HG03045 (cell line): ENCODE data around the gene PBX3.
"Not testable (repeated sequence)": the region's sequence is repeated elsewhere in the genome, so short reads cannot be mapped to it uniquely, and the experiment has no call there.

Experiments used
- ATAC-seq: cut with Tn5 transposase; IDR thresholded peaks from one replicate; pipeline ENCODE4 v1.9.1; 2021; ENCODE audit warnings: mild to moderate bottlenecking, moderate library complexity; ENCODE audit not compliant: unreplicated experiment

The PBX3 gene

DNA sequence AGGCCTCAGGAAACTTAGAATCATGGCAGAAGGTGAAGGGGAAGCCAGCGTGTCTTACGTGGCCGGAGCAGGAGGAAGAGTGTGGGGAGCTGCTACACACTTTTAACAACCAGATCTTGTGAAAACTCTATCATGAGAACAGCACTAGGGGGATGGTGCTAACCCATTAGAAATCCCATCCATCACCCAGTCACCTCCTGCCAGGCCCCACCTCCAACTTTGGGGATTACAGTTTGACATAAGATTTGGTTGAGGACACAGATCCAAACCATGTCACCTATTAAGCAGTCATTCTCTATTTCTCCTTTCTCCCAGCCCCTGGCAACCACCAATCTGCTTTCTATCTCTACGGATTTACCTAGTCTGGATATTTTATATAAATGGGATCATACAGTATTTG lies 26.9 kb downstream of the PBX3 start:
- no peak for ATAC-seq

DNA sequence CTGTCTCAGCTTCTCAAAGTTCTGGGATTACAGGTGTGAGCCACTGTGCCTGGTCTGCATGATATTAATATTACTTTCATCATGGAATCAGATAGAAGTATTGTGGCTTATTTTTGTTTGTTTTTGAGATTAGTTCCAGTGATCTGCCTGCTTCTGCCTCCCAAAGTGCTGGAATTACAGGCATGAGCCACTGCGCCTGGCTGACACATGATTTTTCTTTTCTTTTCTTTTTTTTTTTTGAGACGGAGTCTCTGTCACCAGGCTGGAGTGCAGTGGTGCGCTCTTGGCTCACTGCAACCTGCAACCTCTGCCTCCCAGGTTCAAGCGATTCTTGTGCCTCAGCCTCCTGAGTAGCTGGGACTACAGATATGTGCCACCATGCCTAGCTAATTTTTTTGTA lies 29.6 kb downstream of the PBX3 start:
- not testable (repeated sequence) for ATAC-seq

DNA sequence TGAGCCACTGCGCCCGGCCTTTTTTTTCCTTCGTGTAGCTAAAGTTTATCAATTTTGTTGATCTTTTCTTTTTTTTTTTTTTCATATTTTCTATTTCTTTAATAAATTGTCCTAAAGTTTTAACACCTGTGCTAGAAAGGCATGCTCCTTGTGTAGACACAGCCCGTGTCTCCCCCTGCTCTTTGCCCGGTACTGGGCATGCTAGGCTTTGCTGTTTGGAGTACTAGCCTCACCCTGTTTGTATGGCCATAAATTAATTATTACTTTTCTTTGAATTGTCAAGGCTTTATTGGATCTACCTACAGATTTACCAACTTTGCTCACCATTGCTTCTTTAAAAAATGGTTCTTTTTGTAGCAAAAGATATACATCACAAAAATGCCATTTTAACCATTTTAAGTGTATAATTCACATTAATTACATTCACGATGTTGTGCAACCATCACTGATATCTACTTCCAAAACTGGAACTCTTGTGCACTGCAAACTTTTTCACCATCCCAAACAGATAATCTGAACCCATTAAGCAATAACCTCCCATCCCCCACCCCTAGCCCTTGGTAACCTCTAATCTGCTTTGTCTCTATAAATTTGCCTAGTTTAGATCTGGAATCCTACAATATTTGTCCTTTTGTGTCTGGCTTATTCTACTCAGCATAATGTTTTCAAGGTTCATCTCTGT lies 31.5 kb downstream of the PBX3 start:
- ATAC-seq = not testable (repeated sequence)

DNA sequence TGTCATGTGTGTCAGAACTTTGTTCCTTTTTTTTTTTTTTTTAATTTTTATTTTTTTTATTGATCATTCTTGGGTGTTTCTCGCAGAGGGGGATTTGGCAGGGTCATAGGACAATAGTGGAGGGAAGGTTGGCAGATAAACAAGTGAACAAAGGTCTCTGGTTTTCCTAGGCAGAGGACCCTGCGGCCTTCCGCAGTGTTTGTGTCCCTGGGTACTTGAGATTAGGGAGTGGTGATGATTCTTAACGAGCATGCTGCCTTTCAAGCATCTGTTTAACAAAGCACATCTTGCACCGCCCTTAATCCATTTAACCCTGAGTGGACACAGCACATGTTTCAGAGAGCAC lies 32.0 kb downstream of the PBX3 start:
- ATAC-seq = not testable (repeated sequence)

DNA sequence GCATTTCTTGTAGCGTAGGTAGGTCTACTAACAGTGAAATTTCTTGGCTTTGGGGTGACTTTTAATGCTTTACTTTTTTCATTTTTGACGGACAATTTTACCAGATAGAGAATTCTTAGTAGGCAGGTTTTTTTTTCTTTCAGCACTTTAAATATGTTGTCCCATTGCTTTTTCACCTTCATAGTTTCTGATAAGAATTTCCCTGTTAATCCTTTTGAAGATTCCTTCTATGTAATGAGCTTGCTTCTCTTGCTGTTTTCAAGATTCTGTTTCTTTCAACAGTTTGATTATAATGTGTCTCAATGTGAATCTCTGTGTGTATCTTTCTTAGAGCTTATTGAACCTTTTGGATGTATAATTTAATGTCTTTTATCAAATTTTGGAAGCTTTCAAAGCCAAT lies 35.5 kb downstream of the PBX3 start:
- ATAC-seq = no peak

DNA sequence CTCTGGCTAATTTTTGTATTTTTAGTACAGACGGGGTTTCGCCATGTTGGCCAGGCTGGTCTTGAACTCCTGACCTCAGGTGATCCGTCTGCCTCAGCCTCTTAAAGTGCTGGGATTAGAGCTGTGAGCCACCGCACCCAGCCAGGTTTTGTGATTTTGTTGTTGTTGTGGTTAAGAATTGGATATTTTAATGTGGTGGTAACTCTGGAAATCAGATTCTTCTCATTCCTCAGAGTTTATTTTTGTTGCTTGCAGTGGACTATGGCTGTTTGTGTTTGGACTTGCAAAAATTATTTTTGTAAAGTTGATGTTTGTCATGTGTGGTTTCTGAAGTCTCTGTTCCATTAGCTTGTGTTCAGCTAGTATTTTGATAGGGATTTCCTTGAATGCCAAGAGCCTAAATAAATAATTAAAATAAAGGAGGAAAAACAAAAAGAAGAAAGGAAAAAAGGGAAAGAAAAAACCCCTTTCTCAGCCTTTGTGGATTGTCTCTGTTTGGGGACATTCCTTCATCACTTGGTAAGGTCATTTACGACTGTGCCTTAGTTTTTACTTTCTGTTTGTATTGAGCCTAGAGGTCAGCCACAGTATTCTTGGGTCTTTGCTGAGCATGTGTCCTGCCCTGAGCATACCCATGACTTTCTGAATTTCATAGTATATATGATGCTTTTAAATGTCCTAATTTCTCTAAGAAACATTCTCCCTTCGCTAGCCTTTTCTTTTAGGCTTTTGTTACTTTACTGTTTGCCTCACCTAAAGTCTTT lies 37.3 kb downstream of the PBX3 start:
- ATAC-seq = no peak

DNA sequence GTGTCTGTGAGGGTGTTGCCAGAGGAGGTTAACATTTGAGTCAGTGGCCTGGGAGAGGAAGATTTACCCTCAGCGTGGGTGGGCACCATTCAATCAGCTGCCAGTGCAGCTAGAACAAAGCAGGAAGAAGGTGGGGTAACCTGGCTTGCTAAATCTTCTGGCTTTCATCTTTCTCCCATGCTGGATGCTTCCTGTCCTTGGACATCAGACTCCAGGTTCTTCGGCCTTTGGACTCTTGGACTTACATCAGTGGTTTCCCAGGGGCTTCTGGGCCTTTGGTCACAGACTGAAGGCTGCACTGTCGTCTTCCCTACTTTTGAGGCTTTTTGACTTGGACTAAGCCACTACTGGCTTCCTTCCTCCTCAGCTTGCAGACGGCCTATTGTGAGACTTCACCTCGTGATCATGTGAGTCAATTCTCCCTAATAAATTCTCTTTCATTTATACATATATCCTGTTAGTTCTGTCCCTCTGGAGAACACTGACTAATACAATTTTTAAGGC lies 38.1 kb downstream of the PBX3 start:
- ATAC-seq = no peak

DNA sequence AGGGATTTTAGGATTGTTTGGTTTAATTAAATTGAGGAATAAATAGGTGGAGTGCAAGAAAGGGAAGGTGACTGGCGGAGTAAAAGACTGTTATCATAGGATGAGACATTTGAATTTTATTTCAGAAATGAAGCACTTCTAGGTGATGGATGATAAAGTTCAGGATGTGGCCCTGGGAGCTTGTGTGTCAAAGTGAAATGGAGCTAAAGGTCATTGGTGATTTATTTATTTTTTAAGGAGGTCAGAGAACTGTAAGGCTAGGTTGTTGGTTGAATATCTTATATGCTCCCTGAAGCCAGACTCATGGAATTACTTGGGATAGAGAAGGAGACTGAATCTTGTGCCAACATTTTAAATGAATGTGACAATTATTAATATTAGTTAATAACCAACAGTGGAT lies 40.5 kb downstream of the PBX3 start:
- ATAC-seq = no peak

DNA sequence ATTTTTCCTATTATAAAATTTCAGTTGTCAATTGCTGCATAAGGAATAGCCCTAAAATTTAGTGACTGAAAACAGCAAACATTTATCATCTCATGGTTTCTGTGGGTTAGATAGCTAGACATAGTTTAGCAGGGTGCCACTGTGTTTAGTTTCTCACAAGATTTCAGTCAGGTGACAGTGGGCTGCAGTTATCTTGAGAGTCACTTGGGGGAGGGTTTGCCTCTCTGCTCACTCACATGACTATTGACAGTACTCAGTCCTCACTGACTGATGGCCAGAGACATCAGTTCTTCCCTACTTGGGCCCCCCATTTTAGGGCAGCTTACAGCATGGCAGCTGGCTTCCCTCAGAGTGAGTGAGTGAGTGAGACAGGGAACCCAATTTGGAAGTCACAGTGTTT lies 42.0 kb downstream of the PBX3 start:
- no peak for ATAC-seq

DNA sequence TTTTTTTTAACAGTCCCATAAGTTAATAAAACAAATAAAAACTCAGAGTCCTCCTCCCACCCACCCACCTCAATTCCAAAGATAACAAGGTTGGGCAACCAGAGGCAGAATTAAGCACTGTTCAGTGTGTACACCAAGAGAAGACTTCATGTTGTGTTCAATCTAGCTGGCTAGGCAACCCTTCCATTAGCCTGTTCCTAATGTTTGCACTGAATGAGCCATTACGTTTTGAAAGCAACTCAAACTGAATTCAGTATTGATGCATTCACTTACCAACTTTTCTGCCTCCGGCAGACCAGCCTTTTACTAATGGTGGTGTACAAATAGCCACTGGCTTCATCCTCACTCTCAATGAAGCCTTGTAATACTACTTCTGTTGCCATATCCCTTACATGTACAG lies 47.5 kb downstream of the PBX3 start:
- no peak for ATAC-seq

DNA sequence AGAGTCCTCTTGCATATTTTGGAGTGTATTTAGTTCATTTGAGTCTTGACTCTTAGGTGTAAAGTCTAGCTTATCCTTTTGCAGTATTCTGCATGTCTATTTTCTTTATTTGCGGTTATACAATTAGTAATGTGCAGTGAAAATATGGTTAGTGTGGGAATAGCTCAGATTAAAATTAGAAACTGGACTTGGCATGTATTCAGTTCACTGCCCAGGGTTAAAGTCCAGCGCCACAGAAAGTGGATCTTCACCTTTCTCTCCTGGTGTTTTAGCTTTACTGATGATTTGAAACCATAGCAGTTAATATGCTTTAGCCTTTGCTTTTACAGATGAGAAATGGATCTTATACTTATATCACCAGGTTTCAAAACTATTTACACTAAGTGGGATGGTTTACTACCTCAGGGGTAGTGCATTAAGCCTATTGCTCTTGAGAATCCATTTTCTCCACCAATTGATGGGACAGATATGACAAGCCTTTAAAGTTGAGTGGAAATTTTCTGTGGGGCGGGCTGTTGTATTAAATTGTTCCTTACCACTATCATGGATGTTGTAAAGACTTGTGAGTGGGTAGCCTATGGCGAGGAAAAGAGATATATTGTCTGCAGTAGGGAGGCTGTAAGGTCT lies 48.9 kb downstream of the PBX3 start:
- no peak for ATAC-seq

DNA sequence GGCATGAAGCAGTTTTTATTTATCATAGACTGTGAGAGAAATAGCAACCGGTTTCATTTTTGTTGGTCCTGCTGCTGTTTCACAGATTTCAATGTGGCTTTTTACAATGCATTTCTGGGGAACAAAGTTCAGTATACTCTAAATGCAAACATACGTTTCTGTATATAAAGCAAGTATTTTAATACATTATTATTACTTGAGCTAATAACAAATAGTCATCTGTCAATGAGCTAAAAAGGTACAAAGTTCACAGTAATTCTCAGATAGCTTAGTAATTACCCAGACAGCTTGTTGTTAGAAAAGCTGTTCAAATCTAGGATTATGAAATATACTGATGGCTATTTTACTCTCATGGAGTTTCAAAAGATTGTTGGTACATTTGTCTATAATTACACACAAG lies 50.8 kb downstream of the PBX3 start:
- ATAC-seq = no peak

DNA sequence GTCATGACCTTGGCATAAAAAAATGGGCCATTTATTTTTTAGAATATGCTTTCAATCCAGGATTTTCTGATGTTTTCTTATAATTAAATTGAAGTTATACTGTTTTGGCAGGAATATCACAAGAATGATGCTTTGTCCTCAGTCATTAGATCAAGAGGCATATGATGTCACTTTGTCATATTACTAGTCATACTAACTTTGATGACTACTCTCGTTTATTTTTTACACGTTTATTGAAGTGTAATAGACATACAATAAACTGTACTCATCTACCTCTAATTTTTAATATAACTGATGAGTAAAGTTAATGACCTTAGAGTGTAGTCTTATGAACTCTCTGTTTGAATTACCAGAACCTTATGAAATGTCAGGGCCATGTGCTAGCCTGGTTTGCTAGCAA lies 56.4 kb downstream of the PBX3 start:
- no peak for ATAC-seq

DNA sequence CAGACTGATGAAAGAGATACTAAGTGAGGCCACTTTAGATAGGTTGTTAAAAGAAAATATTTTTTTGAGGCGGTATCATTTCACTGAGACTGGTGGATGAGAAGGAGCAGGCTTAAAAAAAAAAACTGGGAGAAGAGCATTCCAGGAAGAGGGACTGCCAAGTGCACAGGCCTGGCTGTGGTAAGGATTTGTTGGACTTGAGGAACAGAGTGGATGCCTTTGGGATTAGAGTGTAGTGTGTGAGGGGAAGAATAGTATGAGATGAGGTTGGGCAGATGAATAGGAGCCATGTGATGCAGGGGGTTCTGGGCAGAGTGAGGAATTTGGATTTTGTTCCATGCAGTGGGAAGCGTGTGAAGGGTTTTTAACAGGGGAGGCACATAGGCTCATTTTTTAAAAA lies 57.9 kb downstream of the PBX3 start:
- no peak for ATAC-seq

DNA sequence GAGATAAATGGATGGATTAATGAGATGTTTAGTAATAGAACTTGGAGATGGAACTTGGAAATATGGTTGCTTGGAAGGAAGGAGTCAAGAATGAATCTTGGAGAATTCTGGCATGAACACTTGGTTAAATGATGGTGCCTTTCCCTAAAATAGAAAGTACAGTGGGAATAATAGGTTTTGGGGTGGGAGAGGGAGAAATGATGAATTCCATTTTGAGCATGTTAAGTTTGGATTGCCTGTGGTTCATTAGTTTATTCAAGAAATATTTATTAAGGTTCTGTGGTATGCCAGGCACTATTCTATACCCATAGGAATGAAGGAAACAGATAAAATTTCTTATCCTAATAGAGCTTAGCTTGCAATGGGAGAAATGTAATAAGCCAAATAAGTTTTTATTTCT lies 58.4 kb downstream of the PBX3 start:
- no peak for ATAC-seq

DNA sequence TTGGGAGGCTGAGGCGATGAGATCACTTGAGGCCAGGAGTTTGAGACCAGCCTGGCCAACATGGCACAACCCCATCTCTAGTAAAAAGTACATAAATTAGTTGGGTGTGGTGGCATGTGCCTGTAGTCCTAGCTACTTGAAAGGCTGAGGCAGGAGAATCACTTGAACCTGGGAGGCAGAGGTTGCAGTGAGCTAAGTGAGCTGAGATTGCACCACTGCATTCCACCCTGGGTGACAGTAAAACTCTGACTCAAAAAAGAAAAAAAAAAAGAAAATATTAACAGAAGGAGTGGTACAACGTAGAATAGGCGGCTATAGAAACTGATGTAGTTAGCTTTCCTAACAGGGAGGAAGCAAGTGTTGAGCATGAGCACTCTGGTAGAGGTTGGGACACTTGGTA lies 59.9 kb downstream of the PBX3 start:
- no peak for ATAC-seq

DNA sequence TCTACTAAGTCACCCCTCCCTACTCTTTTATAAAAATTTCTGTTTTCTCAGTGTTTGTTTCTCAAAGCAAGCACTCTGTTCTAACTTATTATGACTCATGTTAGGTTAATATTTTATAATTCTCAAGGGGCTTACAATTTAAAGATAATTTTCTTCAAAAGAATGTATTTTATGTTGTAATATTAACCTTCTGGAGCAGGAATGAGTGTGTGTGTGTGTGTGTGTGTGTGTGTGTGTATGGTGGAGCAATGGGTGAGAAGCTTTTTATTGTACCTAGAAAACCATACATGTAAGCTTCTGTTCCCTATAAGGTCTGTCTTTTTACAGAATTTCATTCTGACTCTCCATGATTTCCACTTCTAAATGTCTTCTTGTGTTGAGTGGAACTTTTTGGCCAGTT lies 63.0 kb downstream of the PBX3 start:
- no peak for ATAC-seq

DNA sequence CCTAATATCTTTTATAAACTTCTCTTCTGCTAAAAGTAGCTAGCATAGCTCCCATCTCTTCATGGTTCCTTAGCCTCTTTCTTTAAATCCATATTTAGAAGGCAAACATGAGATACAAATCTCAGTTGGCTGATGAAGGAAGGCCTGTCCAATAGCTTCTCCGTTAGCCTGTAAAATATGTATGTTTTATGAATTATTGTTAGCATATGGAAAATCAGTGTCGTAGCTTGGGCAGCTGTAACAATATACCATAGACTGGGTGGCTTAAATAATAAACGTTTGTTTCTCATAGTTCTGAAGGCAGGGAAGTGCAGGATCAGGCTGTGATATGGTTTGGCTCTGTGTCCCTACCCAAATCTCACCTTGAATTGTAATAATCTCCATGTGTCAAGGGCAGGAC lies 63.8 kb downstream of the PBX3 start:
- no peak for ATAC-seq

DNA sequence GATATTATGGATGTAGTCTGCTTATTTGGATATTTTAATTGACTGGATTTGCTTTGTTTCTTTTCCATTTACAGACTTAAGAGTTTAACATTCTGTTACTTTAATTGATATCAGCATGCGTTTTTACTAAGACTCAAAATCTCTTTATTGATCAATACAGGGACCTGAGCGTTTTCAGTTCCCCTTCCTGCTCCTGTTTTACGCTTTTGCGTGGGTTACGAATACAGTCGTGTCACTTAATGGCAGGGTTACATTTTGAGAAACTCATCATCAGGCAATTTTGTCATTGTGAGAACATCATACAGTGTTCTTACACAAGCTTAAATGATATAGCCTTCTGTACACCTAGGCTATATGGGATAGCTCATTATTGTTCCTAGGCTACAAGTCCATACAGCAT lies 65.2 kb downstream of the PBX3 start:
- ATAC-seq = no peak

DNA sequence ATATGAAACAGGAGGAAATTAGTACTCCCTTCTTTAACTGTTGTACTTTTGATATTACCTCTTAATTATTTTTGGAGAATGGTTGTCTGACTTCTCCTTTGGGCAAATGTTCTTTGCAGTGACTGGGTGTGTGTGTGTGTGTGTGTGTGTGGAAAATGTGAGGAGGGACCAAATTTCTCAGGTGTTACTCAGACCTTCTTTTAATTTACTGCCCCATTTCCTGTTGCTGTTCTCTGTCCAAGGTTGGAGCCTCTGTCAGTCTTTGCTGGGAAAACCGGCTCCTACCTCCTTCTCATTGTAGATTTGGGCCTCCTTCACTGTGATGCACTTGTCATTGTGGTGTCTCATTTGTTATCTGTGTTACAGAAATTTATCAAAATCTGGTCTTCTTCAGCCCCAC lies 68.4 kb downstream of the PBX3 start:
- no peak for ATAC-seq

DNA sequence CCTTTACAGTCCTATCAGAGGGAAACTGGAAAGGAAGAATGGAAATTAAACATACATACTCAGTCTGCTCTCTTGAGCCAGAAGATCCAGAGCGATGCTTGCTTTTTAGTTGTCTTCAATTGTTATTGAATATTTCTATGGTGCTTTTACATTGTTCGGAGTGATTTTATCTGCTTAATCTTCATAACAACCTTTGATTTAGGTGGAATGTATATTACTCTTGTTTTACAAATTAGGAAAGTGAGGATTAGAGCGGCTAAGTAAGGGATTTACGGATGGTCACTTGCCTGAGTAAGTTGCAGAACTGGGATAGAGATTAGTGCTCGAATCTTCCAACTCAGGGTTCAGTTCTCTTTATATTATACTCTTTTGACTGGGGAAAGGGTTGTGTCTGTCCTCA lies 69.1 kb downstream of the PBX3 start:
- ATAC-seq = no peak

DNA sequence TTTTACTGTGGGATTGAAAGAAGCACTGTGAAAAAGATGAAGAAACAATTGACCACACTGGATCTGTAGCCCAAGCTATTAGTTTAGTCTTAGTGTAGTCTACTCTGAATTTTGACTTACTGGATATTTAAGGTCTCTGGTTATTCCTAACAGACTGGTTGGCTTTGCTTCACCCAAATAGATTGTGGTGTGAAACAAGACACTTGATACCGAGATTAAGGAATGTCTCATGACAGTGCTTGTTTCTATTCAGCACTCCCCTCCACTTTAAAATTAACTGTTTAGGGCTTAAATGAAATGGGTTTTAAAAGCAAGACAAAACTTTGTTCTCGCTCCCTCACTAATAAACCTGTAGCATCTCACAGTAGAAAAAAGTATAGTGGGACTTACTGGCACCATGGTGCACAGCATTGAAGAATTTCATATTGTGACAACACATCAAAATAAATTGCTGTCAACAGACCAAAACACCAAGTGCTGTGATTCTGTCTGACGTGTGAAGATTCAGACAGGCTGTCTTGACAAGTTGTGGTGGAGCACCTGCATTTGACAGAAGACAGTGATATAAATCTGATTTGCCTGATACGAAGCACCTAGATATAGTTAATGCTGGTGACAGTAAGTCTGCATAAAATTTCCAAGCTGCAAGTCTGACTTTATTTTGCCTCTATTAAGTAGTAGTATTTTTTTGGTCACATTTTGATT lies 73.1 kb downstream of the PBX3 start:
- no peak for ATAC-seq
